DMS153 treated with DMSO at 0.1 percent for 48 hours (cell line): ENCODE data around the gene KDM6A.
A peak's percentile ranks its signal among the peaks of the same experiment; 100 is the strongest.
"Not testable (repeated sequence)": the region's sequence is repeated elsewhere in the genome, so short reads cannot be mapped to it uniquely, and the experiment has no call there.

Experiments
- DNase-seq: peaks from one replicate; lab custom pipeline; 2025; ENCODE audit not compliant: unreplicated experiment; lab: John Stamatoyannopoulos, UW

Gene KDM6A

GRCh38 chrX:45070116-45071007, 197.4 kb downstream of the KDM6A start:
- DNase-seq = peak; percentile 0

GRCh38 chrX:45073011-45073410, 200.0 kb downstream of the KDM6A start:
- not testable (repeated sequence) for DNase-seq

DNA sequence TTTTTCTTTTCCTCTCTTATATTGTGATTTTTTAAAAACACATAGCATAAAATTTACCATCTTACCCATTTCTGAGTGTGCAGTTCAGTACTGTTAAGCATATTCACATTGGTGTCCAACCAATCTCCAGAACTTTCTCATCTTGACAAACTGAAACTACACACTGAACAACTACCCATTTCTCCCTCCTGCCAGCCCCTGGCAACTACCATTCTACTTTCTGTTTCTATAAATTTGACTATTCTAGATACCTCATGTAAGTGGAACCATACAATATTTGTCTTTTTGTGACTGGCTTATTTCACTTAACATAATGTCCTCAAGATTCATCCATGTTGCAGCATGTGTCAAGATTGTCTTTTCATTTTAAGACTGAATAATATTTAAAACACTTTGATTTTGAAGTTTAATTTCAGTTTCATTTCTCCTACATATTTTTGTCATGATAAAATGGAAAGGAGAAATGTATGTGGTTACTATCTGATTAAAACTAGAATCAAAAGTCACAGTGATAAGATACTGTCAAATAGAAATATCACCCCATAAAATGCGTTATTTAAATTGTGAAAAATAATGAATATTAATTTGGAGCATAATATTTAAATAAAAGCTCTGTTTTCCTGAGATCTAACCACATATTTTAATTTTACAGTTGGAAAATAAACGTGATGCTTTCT, 204.9 kb downstream of the KDM6A start:
- no peak for DNase-seq

- DNase-seq = no peak
Observed at GRCh38 chrX:45083314-45083713, 210.3 kb downstream of the KDM6A start.

DNA sequence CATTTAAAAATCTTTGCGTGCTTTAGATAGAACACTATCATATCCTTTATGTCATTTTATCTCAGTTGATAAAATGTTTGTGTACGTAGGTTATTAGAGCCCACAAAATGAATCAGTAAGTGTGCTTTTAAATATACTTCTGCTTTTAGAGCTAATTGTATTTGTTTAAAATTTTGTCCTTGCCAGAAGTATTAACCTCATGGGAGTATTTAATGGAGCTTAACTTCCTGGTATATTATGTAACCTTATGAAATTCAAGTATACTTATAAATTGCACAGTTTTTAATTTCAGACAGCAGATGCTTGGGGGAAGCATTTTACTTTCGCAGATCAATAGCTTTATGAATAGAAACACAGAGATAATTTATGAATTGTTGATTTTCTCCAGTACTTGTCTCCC, 237.5 kb downstream of the KDM6A start:
- no peak for DNase-seq

- no peak for DNase-seq
Observed at GRCh38 chrX:45126158-45126557, 253.2 kb downstream of the KDM6A start.

DNA sequence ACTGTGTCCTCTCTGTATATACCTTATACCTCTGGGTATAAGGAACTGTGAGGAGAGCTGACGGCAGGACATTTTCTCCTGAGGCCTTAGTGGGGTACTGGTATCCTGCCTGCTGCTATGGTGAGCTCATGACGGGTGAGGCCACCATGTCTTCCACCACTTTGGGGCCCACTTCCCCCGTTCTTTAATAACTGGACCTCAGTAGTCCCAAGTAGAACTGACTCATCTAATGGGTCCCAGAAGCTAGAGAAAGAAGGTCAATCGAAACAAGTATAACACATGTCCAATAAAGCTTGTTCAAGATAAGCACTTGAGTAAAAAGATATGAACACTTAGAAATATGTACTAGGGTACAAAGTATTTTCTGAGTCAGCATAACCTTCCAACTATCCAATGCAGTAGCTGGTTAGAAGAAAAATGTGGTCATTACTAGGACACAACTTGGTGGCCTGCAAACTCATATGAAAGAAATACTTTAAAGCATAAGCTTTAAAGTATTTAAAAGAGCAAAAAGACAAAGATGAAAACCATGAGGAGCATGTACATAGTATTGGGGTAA, 256.0 kb downstream of the KDM6A start:
- DNase-seq = no peak

DNA sequence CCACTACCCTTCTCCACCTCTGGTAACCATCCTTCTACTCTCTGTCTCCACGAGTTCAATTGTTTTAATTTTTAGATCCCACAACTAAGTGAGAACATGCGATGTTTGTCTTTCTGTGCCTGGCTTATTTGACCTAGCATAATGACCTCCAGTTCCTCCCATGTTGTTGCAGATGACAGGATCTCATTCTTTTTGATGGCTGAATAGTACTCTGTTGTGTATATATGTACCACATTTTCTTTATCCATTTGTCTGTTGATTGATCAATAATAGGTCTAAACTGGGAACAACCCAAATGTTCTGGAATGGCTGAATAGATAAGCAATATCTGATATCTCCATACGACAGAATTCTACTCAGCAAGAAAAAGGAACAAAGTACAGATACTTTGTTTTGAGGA, 260.5 kb downstream of the KDM6A start:
- no peak for DNase-seq

DNA sequence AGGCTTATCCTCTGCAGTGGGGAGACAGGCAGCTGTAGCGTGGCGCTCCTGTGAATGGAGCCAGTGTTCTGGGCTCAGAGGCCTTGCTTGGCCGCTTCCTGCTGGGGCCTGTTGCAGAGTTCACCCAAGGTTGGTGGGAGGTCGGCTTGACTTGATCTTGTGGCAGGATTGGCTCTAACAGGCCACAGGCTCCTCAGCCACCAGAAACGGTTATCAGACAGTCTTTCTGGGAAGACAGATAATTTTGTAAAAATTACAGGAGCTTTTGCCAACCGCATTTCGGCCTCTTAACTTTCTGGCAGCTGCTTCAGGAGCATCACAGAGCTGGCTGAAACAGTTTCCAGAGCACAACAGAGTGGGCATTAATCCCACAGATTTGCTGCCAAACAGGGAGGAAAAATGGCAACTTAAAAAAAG, 261.3 kb downstream of the KDM6A start:
- no peak for DNase-seq

GRCh38 chrX:45134775-45135174, 261.8 kb downstream of the KDM6A start:
- DNase-seq = no peak

DNA sequence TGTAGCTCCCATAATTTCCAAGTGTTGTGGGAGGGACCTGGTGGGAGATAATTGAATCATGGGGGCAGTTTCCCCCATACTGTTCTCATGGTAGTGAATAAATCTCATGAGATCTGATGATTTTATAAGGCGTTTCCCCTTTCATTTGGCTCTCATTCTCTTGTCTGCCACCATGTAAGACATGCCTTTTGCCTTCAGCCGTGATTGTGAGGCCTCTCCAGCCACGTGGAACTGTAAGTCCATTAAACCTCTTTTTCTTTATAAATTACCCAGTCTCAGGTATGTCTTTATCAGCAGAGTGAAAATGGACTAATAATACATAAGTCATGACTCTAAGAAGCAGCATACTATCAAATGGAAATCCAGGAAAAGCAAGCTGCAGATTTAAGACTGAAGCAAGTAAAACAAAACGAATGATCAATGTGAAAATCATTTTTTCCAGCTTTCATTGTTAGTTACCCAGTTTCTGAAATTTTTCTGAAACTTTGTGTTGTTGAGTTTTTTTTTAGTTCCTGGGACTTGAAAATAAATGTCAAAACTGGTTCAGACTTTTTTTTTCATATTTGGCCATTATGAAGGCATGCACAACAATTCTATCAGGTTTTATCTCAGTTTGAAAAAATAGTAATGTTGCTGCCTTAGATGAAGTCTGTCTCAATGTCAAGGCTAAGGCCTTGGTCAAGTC, 262.5 kb downstream of the KDM6A start:
- DNase-seq = not testable (repeated sequence)

DNA sequence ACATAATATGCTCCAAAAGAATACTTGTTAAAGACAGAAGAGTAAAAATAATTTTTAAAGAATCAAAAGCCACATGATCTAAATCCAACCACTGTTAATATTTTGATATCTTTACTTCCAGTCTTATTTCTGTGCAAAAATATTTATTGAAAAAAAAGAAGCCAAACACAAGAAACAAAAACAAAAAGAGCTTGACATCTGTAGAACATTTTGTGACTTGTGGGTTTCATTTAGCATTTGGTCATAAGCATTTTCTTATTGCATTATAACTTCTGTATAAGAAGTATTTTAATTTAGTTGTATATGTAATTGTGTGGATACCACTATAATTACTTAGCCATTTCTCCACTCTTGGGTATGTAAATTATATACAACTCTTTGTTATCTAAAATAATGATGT, 264.5 kb downstream of the KDM6A start:
- DNase-seq = no peak

GRCh38 chrX:45138525-45138924, 265.5 kb downstream of the KDM6A start:
- DNase-seq = no peak

GRCh38 chrX:45140812-45141211, 267.8 kb downstream of the KDM6A start:
- no peak for DNase-seq

DNA sequence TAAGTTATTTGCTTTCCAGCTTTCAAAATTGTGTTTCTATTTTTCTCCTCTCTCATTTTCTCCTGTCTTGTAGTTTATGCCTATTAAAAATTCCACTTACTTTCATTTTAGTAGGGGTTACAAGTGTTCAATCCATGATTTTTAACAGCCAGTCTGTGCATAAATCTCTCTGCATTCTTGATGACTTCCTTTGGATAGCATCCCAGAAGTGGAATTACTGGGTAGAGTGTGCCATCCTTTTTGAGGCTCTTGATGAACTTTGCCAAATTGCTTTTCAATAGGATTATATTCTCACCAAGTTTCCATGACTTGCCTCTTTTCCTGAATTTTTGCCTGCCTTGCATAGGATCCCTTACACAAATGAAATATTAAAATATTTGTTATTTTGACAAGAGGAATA, 269.2 kb downstream of the KDM6A start:
- no peak for DNase-seq

- DNase-seq = no peak
Observed at GRCh38 chrX:45143455-45143854, 270.5 kb downstream of the KDM6A start.

GRCh38 chrX:45145492-45146215, 272.7 kb downstream of the KDM6A start:
- DNase-seq = no peak

- DNase-seq = no peak
Observed at GRCh38 chrX:45150821-45151220, 277.8 kb downstream of the KDM6A start.

- no peak for DNase-seq
Observed at GRCh38 chrX:45154033-45154360, 281.0 kb downstream of the KDM6A start.

GRCh38 chrX:45154462-45154861, 281.5 kb downstream of the KDM6A start:
- DNase-seq = no peak

- no peak for DNase-seq
Observed at GRCh38 chrX:45157647-45158046, 284.7 kb downstream of the KDM6A start.
